Panc1 (cell line): ENCODE data around the gene ETNK2. TPM values are rescaled to one million over a fixed set of nuclear protein-coding genes. Genes with fewer than 3 reads are reported as not detected.

Experiments
- ATAC-seq: fragments of 200-7000 bp; cut with Tn5 transposase; 2 replicates; pipeline ENCODE4 v1.9.1; 2020; ENCODE audit warnings: mild to moderate bottlenecking, moderate library complexity
- BruUV-seq: library from RNA; stranded (reverse); fragments of 400-500 nt; replicated peaks from 2 replicates; lab custom pipeline; 2021; lab: Mats Ljungman, UMichigan
- CTCF ChIA-PET: fragments of 300-600 bp; sonication (Branson Sonifier 250); formaldehyde crosslinking; loops from one replicate; lab custom pipeline; 2022; ENCODE audit warnings: antibody characterized with exemption; lab: Charles Lee
- POLR2A ChIA-PET: fragments of 300-600 bp; sonication (Branson Sonifier 250); formaldehyde crosslinking; loops from one replicate; lab custom pipeline; 2022; ENCODE audit warnings: antibody characterized with exemption; lab: Charles Lee
- DNase-seq: peaks from one replicate; pipeline ENCODE4 v3.0.0-alpha.2; 2010; ENCODE audit warnings: low read depth, low spot score
- H3K27ac ChIP-seq: 2 replicates; pipeline ENCODE4 v1.5.1; 2011; ENCODE audit warnings: mild to moderate bottlenecking, low read length, inconsistent platforms
- H3K27me3 ChIP-seq: fragments of 200-500 bp; sonication (Bioruptor generic); 2 replicates; pipeline ENCODE4 v1.6.0; 2014; ENCODE audit warnings: low read length, inconsistent platforms; ENCODE audit not compliant: control insufficient read depth, insufficient read depth
- H3K36me3 ChIP-seq: fragments of 200-500 bp; sonication (Bioruptor generic); 2 replicates; pipeline ENCODE4 v1.5.1; 2014; ENCODE audit warnings: inconsistent platforms, mild to moderate bottlenecking, low read length, moderate library complexity; ENCODE audit not compliant: control insufficient read depth, insufficient read depth
- H3K4me1 ChIP-seq: 2 replicates; pipeline ENCODE4 v1.5.1; 2011; ENCODE audit warnings: inconsistent platforms, mild to moderate bottlenecking, low read length, moderate library complexity; ENCODE audit not compliant: control insufficient read depth, insufficient read depth
- H3K4me3 ChIP-seq, 2 experiments: 2 replicates each; pipeline ENCODE4 v1.5.1; 2011 to 2012; ENCODE audit warnings: low read depth in 2 of 2, low read length in 2 of 2, mild to moderate bottlenecking in 2 of 2, inconsistent platforms in 1 of 2, moderate library complexity in 1 of 2
- H3K9me3 ChIP-seq: fragments of 200-500 bp; sonication (Bioruptor generic); 2 replicates; pipeline ENCODE4 v1.5.1; 2014; ENCODE audit warnings: low read depth, mild to moderate bottlenecking, inconsistent platforms, low read length, moderate library complexity; ENCODE audit not compliant: control insufficient read depth, insufficient read depth
- POLR2AphosphoS5 ChIP-seq: IDR thresholded peaks from 2 replicates; pipeline ENCODE4 v1.6.1; 2012; ENCODE audit warnings: mild to moderate bottlenecking, low read depth, low read length, moderate library complexity
- REST ChIP-seq, 2 experiments: IDR thresholded peaks; 2 replicates each; pipeline ENCODE4 v1.6.1; 2011 to 2012; ENCODE audit warnings: low read depth in 2 of 2, control low read depth in 1 of 2, low read length in 1 of 2, mild to moderate bottlenecking in 1 of 2, moderate library complexity in 1 of 2; ENCODE audit not compliant: insufficient read depth in 1 of 2
- SIN3A ChIP-seq: IDR thresholded peaks from 2 replicates; pipeline ENCODE4 v1.6.1; 2012; ENCODE audit warnings: low read depth, mild to moderate bottlenecking, low read length, moderate library complexity, borderline replicate concordance; ENCODE audit not compliant: insufficient read depth
- TCF7L2 ChIP-seq: IDR thresholded peaks from 2 replicates; pipeline ENCODE4 v1.6.1; 2011; ENCODE audit warnings: mild to moderate bottlenecking, low read depth, low read length, inconsistent platforms
- in situ Hi-C: cut with HindIII; loops from 2 replicates; pipeline ENCODE4 v1.10.0; 2016; ENCODE audit warnings: low sequenced_read_pairs, low pct_unique_long_range_greater_than_20kb
- intact Hi-C: fragments of 100-400 bp; cut with micrococcal nuclease; formaldehyde crosslinking; loops from one replicate; pipeline ENCODE4 v1.10.0; 2022; ENCODE audit not compliant: unreplicated experiment
- total RNA-seq: library from RNA; stranded (reverse); gene quantifications from one replicate; pipeline ENCODE4 v1.2.1, GENCODE V29; 2021; ENCODE audit not compliant: unreplicated experiment
- TF ChIP-seq, protein P1 (sequence below): fragments of 450-650 bp; IDR thresholded peaks from 2 replicates; pipeline ENCODE4 v1.5.1; 2017; ENCODE audit warnings: mild to moderate bottlenecking

ETNK2 gene
- total RNA-seq, 1 experiment from 2014 or later = 6.7 TPM

DNA sequence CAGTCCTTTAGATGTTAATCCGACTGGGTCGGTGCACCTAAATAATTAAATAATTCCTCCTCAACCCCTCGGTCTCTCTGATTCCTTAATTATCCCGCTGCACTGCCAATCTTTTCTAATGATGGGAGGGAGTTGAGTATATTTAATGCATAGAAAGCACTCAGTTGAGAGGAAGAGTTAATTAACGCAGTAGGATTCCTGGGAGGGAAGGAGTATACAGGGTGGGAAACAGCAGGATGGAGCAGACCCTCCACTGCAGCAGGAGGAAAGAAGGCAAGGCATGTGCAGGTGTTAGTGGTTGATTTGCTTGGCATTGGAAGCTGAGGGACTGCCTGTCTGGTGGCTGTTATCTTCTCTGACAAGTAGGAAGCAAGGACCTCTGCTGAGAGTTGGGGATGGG, 24.2 kb upstream of the ETNK2 start:
- no peaks in the 10 kb centered on the region for H3K9me3 ChIP-seq
- BruUV-seq = no TSS peak
- intact Hi-C loops = no loop called here
- H3K27ac ChIP-seq = no peak overlapping the region
- CTCF ChIA-PET = no interaction called here
- H3K4me3 ChIP-seq = no peak overlapping the region
- no peaks in the 10 kb centered on the region for H3K36me3 ChIP-seq
- POLR2A ChIA-PET = interaction anchor here (0.7 kb wide), 1 partner anchor 54 kb away, joined by 3 read pairs; no protein-coding TSS in a partner anchor
- no peak for DNase-seq
- peaks cover 9% of the 10 kb centered on the region; the same call in 1 of the 2 replicates for H3K27me3 ChIP-seq
- TF ChIP-seq SIN3A = no peak
- no peak for TF ChIP-seq TCF7L2
- no peak for TF ChIP-seq POLR2AphosphoS5
- TF ChIP-seq, protein P1, sequence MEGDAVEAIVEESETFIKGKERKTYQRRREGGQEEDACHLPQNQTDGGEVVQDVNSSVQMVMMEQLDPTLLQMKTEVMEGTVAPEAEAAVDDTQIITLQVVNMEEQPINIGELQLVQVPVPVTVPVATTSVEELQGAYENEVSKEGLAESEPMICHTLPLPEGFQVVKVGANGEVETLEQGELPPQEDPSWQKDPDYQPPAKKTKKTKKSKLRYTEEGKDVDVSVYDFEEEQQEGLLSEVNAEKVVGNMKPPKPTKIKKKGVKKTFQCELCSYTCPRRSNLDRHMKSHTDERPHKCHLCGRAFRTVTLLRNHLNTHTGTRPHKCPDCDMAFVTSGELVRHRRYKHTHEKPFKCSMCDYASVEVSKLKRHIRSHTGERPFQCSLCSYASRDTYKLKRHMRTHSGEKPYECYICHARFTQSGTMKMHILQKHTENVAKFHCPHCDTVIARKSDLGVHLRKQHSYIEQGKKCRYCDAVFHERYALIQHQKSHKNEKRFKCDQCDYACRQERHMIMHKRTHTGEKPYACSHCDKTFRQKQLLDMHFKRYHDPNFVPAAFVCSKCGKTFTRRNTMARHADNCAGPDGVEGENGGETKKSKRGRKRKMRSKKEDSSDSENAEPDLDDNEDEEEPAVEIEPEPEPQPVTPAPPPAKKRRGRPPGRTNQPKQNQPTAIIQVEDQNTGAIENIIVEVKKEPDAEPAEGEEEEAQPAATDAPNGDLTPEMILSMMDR = no peak
- TF ChIP-seq REST (IDR thresholded peaks at IDR 0.05; ENCODE audit: insufficient read depth in 1 of 2, low read depth in 2 of 2, low read length in 1 of 2) = no peak
- in situ Hi-C loops = no loop called here
- ATAC-seq = no peak
- no peaks in the 10 kb centered on the region for H3K4me1 ChIP-seq

DNA sequence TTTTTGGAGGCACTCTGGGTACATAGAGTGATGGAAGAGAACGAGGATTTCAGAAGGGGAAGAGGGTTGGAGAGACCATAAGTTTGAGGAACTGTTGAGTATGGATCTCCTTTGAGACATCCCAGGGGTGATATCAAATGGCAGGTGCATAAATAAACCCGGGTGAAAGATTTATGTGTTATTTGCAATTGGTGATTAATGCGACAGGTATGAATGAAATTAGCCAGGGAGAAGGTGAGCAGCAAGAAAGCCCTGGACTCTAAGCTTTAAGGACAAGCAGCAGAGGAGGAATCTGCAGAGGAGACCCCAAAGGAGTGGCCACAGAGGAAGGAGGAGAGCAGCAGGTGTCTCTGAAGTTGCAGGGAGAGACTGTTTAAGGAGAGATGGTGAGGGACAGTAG, 23.1 kb upstream of the ETNK2 start:
- H3K4me1 ChIP-seq = no peaks in the 10 kb centered on the region
- no peak for ATAC-seq
- CTCF ChIA-PET = no interaction called here
- intact Hi-C loops (no loop called here), in situ Hi-C loops (no loop called here)
- 0 out of 2 replicates have a peak, but pooled peaks cover 3% of the 10 kb centered on the region for H3K9me3 ChIP-seq
- TF ChIP-seq, protein P1 = no peak
- TF ChIP-seq TCF7L2 (no peak), SIN3A (no peak), POLR2AphosphoS5 (no peak), REST (IDR thresholded peaks at IDR 0.05; ENCODE audit: insufficient read depth in 1 of 2, low read depth in 2 of 2, low read length in 1 of 2) (no peak)
- BruUV-seq = no TSS peak
- no peaks in the 10 kb centered on the region for H3K36me3 ChIP-seq
- H3K27ac ChIP-seq = no peak overlapping the region
- H3K4me3 ChIP-seq = no peak overlapping the region
- POLR2A ChIA-PET = no interaction called here
- no peak for DNase-seq
- peaks cover 9% of the 10 kb centered on the region; the same call in 1 of the 2 replicates for H3K27me3 ChIP-seq
